ENCODE measurements around the gene ARSK. TPM values are rescaled to one million over a fixed set of nuclear protein-coding genes. Genes with fewer than 3 reads are reported as not detected.

ARSK gene, protein sequence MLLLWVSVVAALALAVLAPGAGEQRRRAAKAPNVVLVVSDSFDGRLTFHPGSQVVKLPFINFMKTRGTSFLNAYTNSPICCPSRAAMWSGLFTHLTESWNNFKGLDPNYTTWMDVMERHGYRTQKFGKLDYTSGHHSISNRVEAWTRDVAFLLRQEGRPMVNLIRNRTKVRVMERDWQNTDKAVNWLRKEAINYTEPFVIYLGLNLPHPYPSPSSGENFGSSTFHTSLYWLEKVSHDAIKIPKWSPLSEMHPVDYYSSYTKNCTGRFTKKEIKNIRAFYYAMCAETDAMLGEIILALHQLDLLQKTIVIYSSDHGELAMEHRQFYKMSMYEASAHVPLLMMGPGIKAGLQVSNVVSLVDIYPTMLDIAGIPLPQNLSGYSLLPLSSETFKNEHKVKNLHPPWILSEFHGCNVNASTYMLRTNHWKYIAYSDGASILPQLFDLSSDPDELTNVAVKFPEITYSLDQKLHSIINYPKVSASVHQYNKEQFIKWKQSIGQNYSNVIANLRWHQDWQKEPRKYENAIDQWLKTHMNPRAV
- total RNA-seq = 12.5 and 13.3 TPM in 2 replicates

DNA sequence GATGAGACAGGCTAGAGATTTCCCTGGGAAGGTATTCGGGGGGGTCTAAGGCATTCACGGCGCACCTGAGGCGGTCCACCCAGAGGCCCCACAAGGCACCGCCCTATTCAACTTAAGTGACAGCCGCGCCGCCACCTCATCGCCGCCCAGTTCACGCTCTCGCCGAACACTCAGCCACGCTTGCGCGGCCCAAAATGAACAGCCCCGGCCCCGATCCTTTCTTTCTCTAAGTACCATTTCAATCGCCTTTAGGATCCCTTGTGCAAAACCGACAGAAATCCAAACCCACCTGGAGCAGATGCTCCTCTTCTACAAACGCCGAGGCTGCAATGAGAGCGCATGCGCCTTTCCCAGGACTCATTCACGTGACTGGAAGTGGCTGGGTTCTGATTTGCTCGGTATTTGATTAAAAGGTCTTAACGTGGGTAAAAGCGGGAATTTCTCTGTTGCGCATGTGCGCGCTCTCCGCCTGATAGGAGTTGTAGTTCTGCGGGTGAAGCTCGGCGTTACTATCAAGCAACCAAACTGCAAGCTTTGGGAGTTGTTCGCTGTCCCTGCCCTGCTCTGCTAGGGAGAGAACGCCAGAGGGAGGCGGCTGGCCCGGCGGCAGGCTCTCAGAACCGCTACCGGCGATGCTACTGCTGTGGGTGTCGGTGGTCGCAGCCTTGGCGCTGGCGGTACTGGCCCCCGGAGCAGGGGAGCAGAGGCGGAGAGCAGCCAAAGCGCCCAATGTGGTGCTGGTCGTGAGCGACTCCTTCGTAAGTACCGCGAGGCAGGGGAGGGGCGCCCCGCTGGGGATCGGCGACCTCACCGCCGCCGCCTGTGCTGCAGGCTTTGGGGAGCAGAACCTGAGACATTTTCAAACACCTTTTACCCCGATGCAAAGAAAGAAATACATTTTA lies at the start of gene ARSK, which contains the start of gene SKIC3:
TSS of gene ARSK (plus strand) at position 455 of the 902 bp plus-strand sequence. CDS start at position 633, 178 bp downstream.
TSS of gene SKIC3 (minus strand) at position 331 of the 902 bp plus-strand sequence. CDS start 7,827 bp downstream, outside the sequence.

DNA sequence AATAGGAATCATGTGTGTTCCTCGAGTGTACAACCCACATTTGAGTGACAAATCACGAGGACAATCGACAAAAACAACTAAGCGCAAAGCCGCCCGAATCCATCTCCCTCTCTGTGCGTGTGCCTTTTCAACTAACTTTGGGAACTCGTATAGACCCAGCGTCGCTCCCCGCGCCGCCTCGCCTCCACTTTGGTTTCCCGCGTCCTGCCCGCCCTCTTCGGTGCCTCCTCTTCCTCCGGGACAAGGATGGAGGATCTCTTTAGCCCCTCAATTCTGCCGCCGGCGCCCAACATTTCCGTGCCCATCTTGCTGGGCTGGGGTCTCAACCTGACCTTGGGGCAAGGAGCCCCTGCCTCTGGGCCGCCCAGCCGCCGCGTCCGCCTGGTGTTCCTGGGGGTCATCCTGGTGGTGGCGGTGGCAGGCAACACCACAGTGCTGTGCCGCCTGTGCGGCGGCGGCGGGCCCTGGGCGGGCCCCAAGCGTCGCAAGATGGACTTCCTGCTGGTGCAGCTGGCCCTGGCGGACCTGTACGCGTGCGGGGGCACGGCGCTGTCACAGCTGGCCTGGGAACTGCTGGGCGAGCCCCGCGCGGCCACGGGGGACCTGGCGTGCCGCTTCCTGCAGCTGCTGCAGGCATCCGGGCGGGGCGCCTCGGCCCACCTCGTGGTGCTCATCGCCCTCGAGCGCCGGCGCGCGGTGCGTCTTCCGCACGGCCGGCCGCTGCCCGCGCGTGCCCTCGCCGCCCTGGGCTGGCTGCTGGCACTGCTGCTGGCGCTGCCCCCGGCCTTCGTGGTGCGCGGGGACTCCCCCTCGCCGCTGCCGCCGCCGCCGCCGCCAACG lies 65.3 kb downstream of the ARSK start, which contains the start of gene GPR150:
TSS of gene GPR150 (plus strand) at position 58 of the 840 bp plus-strand sequence. CDS start at position 247, 189 bp downstream.

DNA sequence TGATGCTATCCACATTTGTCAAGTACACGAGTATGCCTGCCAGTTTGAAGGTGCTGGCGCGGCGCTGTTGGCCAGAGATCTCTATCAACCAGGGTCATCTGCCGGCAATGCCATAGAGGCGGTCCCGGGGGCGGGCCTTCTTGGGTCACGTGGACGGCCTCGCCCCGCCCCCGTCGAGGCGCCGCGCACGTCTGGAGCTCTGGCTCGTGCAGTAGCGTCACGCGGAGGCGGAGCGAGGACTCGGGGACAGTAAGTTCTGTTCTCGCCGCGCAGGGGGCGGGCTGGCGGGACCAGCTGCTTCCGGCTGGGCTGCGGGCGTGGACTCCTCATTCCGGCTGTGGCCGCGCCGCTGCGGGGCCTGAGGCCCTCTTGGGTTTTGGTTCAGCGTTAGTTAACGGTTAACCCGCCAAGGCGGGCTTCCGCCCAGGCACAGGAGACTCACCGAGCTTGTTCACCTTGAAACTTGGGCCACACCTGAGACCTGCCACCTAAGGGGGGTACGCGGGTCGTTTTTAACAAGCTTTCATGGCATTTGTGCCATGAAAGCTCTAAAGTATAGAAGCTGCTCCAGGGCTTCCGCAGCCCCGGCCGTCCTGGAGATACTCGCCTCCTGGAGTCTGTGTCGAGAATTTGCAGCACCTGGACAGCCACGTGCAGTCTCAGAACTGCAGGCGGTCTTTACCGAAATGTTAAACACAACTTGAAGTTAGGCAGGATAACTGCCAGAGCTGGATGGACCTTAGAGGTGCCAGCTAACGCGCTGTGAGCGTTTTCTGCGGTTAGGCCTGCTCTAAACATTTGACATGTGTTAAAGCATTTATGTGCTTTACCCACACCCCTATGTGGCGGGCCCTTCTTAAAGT lies 91.9 kb downstream of the ARSK start, which contains the start of gene RFESD:
TSS of gene RFESD (plus strand) at position 209 of the 863 bp plus-strand sequence. CDS start 5,495 bp downstream, outside the sequence.

Small RNAs within 50 kb of the gene (small RNA-seq; reads per million reads assigned to genes)
- gene RNU6-308P = not detected

Other genes starting within 250 kb of the ARSK start
- gene FAM81B, start 163.7 kb upstream of the ARSK start, total RNA-seq = not detected in 2 replicates
- 131 and 169 TPM in 2 replicates for gene SKIC3, start 124 bp upstream of the ARSK start, total RNA-seq
- gene GPR150, start 65.0 kb downstream of the ARSK start, total RNA-seq = under 0.01 and 0.12 TPM in 2 replicates
- 1.5 and 1.7 TPM in 2 replicates for gene RFESD, start 91.7 kb downstream of the ARSK start, total RNA-seq
- gene SPATA9, start 127.9 kb downstream of the ARSK start, total RNA-seq = 0.16 and 0.61 TPM in 2 replicates
- gene RHOBTB3, start 176.2 kb downstream of the ARSK start, total RNA-seq = 309 and 354 TPM in 2 replicates